Right ventricle myocardium inferior (tissue), 1 donor: ENCODE results near the gene DDX51. TPM values are rescaled to one million over a fixed set of nuclear protein-coding genes. Genes with fewer than 3 reads are reported as not detected.

Experiments used
- ATAC-seq: fragments of 200-7000 bp; cut with Tn5 transposase; one replicate; pipeline ENCODE4 v1.9.1; 2020; ENCODE audit warnings: mild to moderate bottlenecking, moderate library complexity
- DNase-seq: peaks from one replicate; pipeline ENCODE4 v3.0.0; 2021; ENCODE audit errors: missing footprints
- intact Hi-C: fragments of 100-400 bp; cut with DNase I; formaldehyde crosslinking; loops from one replicate; pipeline ENCODE4 v1.11.0; 2022
- long read RNA-seq: library from polyadenylated mRNA; unstranded; transcript quantifications from one replicate; pipeline ENCODE4 v2.0.0, GENCODE V29; 2021
- total RNA-seq: library from RNA; stranded (reverse); fragmentation: NEBNext Ultra II Directional; extraction: Animal tissue kit (Norgen Biotek cat#: 25700); gene quantifications from one replicate; pipeline ENCODE4 v1.2.1, GENCODE V29; 2021
- donor health status: DM: no; HTN: yes; CAD: no; lungs with severe emphysema.

Gene DDX51, protein sequence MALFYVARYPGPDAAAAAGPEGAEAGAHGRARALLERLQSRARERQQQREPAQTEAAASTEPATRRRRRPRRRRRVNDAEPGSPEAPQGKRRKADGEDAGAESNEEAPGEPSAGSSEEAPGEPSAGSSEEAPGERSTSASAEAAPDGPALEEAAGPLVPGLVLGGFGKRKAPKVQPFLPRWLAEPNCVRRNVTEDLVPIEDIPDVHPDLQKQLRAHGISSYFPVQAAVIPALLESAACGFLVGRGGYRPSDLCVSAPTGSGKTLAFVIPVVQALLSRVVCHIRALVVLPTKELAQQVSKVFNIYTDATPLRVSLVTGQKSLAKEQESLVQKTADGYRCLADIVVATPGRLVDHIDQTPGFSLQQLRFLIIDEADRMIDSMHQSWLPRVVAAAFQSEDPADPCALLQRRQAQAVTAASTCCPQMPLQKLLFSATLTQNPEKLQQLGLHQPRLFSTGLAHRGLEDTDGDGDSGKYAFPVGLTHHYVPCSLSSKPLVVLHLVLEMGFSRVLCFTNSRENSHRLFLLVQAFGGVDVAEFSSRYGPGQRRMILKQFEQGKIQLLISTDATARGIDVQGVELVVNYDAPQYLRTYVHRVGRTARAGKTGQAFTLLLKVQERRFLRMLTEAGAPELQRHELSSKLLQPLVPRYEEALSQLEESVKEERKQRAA
- 10.4 TPM for total RNA-seq
- long read RNA-seq, full-length matches to known transcripts = 13 of 18 reads
- long read RNA-seq, partial matches to known transcripts = 1 of 18 reads
- long read RNA-seq, other reads (novel, unspliced or antisense) = 4 of 18 reads

DNA sequence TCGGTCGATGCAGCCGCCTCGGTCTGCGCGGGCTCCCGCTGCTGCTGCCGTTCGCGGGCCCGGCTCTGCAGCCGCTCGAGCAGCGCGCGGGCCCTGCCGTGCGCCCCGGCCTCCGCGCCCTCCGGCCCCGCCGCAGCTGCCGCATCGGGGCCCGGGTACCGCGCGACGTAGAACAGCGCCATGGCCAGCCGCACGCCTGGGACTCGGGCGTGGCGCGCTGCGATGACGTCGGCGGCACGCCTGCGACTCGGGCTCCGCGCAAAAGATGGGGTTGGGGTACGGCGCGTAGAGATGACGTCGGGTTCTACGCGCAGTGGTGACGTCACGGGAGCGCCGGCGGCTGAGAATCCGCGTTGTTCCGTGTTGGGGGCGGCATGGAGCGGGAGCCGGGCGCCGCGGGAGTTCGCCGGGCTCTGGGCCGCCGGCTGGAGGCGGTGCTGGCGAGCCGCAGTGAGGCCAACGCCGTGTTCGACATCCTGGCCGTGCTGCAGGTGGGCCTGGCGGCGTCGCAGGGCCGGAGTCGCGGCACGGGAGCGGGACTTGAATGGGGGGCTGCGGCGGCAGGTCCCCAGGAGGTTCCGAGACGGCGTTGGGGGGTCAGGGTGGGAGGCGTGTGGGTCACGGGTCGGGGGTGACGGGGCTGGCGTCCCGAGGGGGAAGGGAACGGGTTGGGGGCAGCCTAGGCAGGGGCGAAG lies at the start of gene DDX51, which contains the start of gene NOC4L:
DDX51 (minus strand) TSS at position 205 of the 695 bp plus-strand sequence; CDS start at position 182, 23 bp downstream.
NOC4L (plus strand) TSS at position 343 of the 695 bp plus-strand sequence; CDS start at position 375, 32 bp downstream.
- DNase-seq (peak; percentile 97), ATAC-seq (peak; percentile 95)
- intact Hi-C loops = no loop called here

DNA sequence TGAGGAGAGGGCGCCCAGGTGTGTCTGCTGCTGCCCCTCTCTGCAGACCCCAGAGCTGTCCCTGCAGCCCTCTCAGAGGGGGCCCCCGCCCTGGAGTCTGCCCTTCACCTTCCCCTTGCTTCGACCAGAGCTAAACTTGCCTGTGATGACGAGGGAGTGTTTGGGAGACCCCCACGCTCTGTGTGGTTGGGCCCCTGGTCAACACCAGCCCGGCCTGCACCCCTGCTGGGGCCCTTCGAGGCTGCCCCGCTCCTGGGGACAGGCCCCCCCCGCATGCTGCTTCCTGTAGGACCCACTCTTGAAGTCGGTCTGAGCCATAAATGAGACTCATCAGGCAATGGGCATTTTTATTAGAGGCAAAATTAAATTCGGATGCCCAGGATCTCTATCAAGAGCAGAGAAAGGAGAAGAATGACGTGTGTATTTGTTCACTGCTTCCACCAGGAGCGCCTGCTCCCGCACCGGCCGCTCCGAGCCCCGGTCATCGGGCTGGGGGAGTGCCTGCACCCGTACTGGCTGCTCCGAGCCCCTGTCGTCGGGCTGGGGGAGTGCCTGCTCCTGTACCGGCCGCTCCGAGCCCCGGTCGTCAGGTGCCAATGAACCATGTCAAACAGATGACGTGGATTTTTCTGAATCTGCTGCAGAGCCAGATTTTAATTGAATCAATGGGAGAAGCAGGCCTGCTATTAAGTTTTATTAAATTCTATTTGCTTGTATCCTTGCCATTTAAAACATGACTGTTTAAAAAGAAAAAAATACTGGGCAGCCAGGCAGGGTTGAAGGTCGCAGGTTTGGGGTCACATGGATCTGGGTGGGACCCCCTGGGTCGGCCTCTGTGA lies 47.8 kb upstream of the DDX51 start:
- ATAC-seq (no peak), DNase-seq (peak; percentile 39)
- intact Hi-C loops = no loop called here

DNA sequence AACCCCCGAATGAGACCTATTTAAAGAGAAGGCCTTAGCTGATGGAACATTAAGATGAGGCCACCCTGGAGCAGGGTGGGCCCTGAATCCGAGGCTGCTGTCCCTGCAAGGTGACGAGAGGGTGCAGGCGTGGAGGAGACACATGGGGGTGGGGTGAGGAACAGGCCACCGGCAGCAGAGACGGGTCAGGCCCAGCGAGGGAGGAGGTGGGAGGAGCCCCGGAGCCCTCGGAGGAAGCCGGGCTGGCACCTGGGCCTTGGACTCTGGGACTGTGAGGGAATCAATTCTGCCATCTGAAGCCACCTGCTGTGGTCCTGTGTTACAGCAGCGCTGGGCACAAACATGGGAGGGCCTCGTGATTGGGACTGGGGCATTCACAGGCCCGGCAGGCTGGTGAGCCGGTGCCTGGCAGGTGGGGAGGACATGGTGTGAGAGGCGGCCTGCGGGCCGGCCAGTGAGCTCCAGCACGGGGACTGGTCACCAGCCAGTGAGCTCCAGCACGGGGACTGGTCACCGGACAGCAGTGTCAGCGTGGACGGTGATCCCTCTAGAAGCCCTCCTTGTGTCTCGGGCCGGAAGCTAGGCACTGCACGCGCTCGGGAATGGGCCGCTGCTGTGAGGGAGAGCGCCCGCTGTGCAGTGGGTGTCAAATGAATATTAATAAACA lies 46.8 kb upstream of the DDX51 start:
- ATAC-seq (no peak), DNase-seq (peak; percentile 45)
- intact Hi-C loops = no loop called here

DNA sequence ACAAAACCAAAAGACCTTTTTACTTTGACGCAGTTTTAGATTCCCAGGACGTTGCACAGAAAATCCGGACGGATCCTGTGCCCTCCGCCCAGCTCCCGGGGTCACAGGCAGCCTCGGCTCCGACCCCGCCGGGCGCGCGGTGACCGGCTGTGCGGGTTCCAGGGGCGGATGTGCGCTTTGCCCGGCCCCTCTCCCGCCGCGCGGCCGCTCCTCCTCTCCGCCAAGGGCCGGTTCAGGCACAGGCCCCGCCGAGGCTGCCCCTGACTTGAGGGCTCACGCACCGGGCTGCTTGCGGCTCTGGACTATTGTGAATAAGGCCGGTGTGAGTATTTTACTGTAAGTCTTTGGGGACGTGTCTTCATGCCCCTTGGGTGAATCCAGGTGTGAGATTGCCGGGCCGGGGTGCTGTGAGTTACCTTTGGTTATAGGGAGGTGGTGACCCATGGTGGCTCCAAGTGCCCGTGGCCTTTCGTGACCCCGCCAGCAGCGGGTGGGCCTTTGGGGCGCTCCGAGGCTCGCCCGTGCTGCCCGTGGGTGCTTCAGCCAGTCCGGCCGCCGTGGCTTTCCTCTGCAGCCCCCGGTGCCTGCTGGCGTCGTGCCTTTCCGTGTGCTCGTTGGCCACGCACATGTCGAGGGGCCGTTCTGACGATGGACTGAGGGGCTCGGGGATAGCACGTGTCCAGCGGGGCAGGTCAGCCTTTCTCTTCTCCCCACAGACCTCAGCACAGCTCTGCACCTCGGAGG lies 46.1 kb upstream of the DDX51 start:
- ATAC-seq = peak; percentile 12
- intact Hi-C loops = no loop called here
- peak; percentile 71 for DNase-seq

DNA sequence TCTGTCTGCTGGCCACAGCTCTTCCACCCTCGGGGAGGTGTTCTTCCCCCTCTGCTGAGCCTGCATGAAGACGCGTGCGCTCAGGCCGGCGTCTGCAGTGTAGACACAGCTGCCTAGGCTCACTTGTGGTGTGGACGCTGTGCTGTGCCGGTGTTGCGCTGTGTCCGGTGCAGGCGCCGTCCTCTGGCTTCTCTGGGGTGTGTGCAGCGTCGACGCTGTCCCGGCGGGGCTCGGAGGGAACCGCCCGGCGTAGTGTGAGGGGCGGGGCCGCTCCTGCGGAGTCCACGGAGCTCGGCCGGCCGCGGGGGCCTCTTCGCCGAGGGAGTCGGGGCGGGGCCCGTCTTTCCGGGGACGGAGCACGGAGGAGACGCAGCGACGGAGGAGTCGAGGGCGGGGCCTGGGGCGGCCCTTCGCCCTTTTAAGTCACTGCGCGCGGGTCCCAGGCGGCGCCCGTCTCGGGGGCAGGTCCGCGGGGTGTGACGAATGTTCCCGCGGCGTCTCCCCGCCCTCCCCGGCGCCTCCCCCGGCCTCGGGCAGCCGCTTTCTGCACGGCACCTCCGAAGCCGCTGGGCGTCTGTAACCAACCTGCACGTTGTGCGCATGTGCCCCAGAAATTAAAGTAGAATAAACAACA lies 45.4 kb upstream of the DDX51 start:
- DNase-seq = peak; percentile 97
- peak; percentile 98 for ATAC-seq
- intact Hi-C loops = no loop called here

DNA sequence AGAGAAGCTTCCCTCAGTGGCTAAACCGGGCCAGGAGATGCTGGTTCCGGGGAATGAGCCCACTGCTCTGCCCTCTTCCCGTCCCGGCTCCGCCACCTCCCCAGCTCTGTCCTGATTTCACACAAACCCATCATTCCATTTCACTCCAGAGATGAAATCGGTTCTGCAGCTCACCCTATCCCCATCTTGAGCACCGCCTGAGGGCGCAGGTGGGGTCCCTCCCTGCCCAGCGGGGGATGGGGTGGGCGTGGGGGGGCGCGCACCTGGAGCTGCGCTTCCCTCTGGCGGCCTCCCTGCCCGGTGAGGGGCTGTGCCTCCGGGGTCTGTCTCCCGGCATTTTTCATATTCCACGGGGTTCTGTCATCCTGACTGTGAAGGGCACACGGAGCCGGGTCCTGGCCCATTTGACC lies 44.8 kb upstream of the DDX51 start:
- ATAC-seq = no peak
- DNase-seq = no peak
- intact Hi-C loops = no loop called here

DNA sequence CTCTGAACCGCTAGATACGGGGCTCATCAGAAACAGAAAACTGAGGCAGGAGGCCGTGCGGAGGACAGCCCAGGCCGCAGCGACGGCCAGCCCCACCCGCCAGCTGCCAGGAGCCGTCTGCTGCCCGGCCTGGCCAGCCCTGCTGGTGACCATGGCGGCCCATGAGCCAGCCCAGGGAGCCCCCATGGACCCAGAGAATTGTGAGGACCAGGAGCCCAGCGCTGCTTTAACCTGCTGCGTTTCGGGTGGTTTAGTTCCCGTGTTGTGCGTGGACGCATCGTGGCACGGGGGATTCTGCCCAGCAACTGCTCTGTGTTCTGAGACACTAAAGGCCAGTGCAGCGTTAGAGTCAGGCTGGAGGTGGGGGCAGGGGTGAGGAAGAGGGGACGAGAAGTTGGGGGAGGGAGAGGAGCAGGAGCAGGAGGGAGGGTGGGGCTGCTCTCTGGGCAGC lies 44.4 kb upstream of the DDX51 start:
- ATAC-seq = no peak
- intact Hi-C loops = no loop called here
- DNase-seq = peak; percentile 45

DNA sequence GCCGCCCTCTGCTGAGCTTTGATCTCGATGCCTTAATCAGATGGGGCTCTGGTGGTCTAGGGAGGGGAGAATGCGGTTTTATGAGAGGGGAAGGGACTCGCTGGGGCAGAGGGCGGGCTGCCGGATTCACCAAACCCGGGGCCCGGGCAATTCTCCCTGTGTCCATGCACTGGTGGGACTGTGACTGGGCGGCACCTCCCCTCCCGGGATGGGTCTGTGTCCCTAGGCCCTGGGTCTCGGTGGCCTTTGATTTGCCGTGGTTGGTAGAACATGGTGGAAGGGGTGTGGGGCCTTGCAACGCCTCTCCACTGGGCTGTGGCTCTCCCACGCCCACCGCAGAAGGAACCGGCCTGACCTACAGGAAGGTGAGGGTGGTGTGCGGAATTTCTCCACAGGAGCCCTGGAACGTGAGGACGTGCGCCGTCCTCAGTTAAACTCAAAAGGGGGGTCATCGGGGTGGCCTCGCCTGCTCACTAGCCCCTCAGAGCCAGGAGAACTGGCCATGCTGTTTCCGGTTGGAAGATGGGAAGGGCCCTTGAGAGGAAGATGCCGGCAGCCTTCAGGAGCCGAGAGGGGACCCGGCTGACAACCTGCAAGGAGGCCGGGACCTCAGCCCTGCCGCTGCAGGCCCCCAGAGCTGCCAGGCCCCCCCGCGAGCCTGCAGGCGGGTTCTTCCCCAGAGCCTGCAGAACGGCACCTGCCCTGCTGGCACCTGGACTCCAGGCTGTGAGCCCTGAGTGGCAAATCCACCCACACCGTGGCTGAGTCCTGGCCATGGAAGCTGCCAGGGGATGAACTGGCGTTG lies 43.7 kb upstream of the DDX51 start:
- ATAC-seq = no peak
- intact Hi-C loops = no loop called here
- peak; percentile 64 for DNase-seq

DNA sequence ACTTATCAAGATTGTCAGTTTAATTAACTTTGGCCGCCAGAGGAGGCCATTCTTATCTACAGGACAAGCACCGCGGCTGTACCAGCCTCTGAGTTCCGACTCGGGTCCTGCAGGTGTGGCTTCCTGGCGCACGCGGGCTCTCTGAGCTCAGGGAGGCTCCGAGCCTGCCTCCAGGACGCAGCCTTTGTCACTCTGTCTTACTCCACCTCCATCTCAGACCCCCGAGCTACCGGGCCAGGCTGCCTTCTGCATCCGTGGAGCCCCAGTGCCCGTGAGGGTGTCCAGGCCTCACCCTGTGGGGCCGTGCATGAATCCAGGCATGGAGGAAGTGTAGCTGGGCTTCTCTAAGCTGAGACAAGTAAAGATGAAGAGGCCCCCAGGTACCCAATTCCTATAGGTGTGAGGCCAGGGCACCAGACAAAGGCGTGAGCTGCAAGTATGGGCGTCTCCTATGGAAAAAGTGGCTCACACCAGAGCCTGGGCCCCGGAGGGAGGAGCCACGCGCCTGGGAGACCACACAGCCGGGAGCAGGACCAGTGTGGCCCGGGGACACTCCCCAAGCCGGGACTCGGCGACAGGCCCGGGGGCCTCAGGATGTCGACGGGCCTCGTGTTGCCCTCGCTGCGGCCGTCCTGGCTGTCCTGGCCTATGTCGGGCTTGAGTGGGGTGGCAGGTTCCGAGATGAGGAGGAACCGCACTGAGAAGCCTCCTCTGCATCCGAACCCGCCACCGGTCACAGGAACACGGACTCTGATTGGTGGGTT lies 42.9 kb upstream of the DDX51 start:
- intact Hi-C loops = no loop called here
- DNase-seq (peak; percentile 28), ATAC-seq (no peak)

DNA sequence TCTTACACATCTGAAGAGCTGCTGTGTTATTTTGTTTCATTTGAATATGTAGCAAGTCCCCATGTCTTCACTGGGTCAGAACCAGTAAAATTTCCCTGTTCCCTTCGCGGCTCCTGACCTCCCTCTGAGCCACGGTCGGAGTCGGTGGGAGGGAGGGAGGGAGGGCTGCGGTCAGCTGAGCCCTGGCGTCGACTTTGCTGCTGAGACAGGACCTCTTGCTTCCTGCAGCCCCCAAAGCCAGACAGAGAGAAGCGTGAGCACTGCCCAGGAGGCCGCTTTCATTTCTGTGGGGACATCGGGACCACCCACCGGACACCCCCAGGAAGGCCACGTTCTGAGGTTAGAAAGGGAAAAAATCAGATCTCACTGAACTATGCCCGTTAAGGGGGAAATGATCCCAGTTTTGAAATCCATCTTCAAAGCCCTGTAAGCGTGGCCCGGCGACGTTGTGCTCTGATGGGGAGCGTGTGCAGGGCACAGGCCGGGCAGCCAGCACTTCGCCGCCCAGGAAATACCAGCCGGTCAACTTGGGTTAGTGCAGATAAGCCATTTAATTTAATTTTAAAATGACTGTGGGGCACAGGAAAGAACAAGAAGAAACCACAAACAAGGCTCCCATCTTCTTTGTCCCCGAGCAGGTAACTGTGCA lies 42.2 kb upstream of the DDX51 start:
- DNase-seq = peak; percentile 63
- intact Hi-C loops = no loop called here
- no peak for ATAC-seq

DNA sequence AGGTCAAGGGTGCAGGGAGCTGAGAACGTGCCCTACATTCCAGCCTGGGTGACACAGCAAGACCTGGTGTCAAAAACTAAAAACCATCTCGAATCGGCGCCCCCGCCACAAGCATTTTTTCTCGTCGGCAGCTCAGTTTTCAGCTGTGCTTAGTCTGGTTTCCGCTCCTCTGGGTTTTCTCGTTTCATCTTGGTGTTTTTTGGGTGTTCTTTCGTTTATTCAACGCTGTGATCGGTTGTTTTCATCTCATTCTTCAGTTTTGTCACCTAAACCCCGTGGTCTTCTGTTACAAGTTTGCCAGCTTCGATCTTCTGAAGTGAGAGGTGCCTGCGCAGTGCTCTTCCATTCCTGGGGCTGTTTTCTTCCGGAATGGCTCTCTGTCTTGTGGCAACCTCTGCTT lies 41.6 kb upstream of the DDX51 start:
- ATAC-seq (no peak), DNase-seq (no peak)
- intact Hi-C loops = no loop called here

DNA sequence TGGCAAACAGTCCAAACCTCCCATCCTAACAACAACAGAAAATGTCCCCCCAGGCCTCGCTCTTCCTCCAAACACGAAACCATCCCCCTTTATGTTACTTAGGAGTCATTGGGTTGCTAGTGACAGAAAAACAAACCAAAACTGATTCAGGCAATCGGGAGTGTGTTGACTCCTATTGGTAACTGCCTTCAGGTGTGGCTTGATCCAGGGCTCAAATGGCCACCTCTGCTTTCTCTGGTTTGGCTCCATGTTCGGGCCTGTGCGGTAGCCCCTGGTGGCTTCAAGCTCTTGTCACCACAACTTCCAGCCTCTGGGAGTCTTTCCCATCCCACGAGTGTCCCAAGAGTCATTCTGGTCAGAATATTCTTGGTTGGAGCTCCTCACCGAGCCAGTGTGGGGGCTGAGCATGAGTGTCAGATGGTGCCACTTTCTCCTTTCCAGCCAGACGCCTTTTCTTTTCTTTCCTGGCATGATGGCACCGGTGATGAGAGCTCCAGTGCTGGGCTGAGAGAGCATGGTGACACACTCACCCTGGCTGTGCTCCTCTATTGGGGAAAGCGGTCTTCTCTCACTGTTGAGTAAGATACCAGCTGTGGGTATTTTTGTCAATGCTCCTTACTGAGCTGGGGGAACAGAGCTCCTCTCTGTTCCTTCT lies 38.7 kb upstream of the DDX51 start:
- DNase-seq = no peak
- ATAC-seq = no peak
- intact Hi-C loops = no loop called here

DNA sequence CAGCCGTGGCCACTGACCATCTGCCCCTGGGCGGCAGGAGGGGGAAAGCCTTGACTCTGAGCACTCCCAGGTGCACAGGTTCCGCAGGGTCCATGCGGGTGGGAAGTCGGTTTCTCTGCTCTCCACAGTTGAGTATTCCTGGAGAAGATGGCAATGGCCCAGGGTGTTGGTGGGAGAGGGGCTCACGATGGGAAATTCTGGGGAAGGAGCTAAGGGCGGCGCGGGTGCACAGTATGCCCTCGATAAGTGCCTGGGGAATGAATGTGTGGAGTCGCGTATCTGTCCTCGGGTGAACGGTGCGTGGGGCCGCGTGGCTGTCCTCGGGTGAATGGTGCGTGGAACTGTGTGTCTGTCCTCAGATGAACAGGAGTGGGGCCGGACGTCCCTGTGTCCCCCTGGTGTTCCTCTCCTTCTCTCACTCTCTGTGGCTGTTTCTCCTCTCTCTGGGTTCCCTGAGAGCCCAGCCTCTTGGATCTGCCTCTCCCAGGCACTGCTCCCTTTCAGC lies 38.1 kb upstream of the DDX51 start:
- DNase-seq (no peak), ATAC-seq (no peak)
- intact Hi-C loops = no loop called here

DNA sequence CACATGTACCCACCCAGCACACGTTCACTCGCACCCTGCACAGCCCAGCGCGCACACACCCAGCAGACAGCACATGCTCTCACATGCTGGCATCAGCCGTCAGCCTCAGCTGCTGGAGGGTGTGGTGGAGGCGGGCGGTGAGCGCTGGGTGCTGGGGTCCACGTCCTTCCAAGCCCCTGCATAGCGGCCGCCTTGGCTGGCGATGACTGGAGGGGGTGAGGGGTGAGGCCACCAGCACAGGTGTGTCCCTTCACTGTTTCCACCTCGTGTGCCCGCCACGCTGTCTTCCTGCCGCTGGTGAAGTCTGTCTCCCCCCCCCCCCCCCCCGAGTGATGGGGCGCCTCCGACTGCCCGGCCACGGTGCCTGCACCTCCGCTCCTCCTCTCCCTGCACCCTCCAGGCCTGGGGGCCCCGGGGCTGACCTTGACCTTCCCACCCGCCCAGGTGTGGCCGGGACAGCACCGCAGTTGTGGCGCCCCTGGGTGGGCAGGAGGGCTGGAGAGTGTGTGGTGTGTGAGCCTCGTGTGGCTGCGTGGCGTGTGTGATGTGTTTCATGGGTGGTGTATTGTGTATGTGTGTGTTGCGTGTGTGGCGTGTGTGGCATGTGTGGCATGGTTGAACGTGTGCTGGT lies 37.6 kb upstream of the DDX51 start:
- intact Hi-C loops = no loop called here
- ATAC-seq = no peak
- DNase-seq = peak; percentile 45
